Measurements from ENCODE around the gene ENG.
"Not testable (repeated sequence)": the region's sequence is repeated elsewhere in the genome, so short reads cannot be mapped to it uniquely, and the experiment has no call there.

The ENG gene

GRCh38 chr9:127846443-127847177 is 7.8 kb downstream of the ENG start:
- no peak for DNase-seq

GRCh38 chr9:127845619-127846018 is 8.8 kb downstream of the ENG start:
- DNase-seq: not testable (repeated sequence)

GRCh38 chr9:127844821-127845359 is 9.6 kb downstream of the ENG start:
- DNase-seq: no peak

GRCh38 chr9:127841087-127841835 is 13.2 kb downstream of the ENG start:
- no peak for DNase-seq

GRCh38 chr9:127838375-127839078 is 15.9 kb downstream of the ENG start:
- DNase-seq: peak in 3 of 51 donors; percentile 15 to 55 (median 31)

GRCh38 chr9:127837346-127837745 is 17.1 kb downstream of the ENG start:
- no peak for DNase-seq

DNA sequence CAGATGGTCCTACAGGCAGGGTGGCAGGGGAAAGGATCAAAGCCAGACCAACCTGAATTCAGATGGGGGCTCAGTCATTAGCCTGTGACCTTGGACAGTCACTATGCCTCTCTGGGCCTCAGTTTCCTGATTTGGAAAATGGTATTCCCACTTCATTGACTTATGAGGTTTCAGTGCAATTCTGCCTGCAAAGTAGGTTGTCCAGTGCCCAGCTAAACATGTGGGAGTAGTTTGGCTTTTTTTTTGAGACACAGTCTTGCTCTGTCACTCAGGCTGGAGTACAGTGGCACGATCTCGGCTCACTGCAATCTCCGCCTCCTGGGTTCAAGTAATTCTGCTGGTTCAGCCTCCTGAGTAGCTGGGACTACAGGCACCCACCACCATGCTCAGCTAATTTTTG is 17.9 kb downstream of the ENG start:
- DNase-seq: not testable (repeated sequence)

DNA sequence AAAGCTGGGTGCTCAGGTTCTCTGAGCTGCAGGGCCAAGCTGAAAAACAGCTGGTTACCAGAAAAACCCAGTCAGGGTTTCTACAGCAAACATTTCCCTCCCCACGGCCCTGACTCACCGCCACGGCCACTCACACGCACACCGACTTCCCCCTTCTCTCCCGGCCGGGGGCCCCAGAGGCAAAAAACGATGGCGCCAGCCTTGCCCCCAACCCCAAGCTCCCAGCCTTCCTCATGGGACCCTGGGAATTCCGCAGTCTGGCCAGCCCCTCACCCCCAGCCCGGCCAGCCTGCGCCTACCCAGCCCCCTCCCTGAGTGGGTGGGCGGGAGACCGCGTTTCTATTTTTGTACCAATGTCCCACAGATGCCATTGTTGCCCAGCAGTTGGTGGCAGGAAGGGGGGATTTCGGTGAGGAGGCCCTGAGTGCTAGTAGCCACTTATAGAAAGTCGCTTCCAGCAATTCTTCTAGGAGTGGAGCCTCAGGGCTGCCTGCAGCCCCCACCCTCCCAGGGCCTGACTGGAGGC is 18.4 kb downstream of the ENG start:
- peak in 2 of 51 donors; percentile 9 to 20 for DNase-seq

- no peak for DNase-seq
Observed at GRCh38 chr9:127833555-127833954, 20.9 kb downstream of the ENG start.

GRCh38 chr9:127832248-127832647 is 22.2 kb downstream of the ENG start:
- no peak for DNase-seq

DNA sequence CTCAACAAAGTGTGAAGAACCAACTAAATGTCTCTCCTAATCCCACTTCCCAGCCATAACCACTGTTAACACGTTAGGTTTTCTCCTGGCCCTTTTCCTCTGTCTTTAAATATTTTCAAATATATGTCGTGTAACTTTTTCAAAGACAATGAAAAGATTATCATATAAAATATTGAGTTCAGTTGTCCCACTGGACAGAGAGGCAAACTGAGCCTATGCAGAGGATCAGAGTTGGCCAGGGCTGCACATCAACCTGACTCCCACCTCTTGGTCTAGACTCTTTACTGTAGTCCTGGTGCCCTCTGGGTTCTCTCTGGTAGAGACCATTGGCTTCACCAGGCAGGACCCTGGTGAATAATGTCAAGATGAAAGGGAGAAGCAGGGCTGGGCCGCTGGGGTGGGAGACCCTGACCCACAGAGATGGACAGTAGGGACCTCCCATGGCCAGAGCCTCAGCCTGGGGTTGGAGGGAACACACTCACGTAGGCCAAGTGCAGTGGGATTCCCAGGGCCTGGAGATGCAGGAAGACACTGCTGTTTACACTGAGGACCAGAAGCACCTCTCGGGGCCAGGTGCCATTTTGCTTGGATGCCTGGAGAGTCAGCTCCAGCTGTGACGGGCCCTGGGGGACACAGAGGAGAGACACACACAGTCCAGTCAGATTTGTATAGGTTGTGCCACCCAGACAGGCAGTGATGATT is 25.1 kb downstream of the ENG start:
- no peak for DNase-seq

- peak in 23 of 51 donors; percentile 5 to 54 (median 25) for DNase-seq
Observed at GRCh38 chr9:127828262-127829031, 26.0 kb downstream of the ENG start.

GRCh38 chr9:127826253-127826913 is 28.1 kb downstream of the ENG start:
- DNase-seq: no peak

- DNase-seq: peak in 10 of 51 donors; percentile 6 to 52 (median 18)
Observed at GRCh38 chr9:127825319-127826051, 29.0 kb downstream of the ENG start.

- no peak for DNase-seq
Observed at GRCh38 chr9:127822108-127822507, 32.4 kb downstream of the ENG start.

- no peak for DNase-seq
Observed at GRCh38 chr9:127818574-127818973, 35.9 kb downstream of the ENG start.

DNA sequence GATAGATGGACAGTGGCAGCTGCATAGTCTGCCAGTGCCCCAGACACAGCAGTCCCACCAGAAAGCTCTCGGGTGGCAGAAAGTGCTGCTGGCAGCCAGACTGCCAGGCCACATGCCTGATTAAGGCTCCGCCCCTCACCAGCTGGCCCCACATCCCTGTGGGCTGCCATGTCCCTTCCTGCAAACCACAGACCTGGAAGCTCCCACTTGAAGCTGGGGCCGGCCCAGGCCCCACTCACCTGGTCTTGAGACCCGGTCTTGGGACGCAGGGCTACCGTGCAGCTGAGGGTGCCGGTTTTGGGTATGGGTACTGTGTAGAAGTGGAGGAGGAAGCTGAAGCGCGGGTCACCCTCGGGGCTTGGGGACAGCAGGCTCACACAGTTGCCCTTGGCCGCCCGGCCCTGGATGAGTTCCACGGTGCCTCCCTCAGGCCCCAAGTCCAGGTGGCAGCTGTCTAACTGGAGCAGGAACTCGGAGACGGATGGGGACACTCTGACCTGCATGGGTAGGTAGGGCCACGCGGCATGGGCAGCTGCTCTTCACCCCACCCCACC is 36.5 kb downstream of the ENG start:
- no peak for DNase-seq

DNA sequence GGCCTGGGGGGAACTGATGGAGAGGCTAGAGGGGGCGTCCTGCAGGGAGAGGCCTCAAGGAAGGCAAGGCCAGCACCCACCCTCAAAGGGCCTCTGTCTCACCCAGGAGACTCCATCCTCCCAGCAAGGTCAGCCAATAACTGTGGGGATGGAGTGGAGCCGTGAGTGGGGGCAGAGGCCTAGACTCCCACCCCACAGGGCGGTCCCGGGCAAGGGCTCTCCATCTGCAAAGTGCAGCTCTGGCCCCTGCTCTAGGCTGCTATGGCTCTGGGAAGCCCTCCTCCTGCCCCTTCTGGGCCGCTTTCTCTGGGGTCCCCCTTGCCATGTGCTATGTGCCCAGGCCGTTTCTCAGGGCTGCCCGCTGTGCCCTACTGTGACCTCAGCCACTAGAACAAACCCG is 37.7 kb downstream of the ENG start:
- DNase-seq: no peak

DNA sequence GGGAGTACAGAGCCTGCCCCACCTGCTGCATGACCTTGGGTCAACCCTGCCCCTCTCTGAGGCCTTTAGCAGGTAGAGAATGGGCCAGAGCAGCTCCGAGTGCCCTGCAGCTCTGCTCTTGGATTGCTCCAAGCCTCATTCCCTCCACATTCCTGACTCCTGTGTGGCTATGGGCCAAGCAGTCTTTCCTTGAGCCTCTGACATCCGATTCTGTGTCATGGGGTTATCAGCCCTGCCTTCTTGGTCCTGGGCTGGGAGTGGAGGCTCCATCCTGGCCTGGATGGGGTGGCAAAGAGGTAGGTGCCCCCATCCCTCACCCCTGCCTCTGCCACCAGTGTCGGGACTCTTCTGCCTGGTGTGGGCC is 38.1 kb downstream of the ENG start:
- no peak for DNase-seq
